H1 (cell line): Measurements from ENCODE around the gene NPM1. TPM values are rescaled to one million over a fixed set of nuclear protein-coding genes. Genes with fewer than 3 reads are reported as not detected.

Experiments used
- CTCF ChIA-PET: fragments of 300-600 bp; sonication (Branson Sonifier 250); formaldehyde crosslinking; loops from one replicate; lab custom pipeline; 2021; ENCODE audit not compliant: partially characterized antibody; lab: Charles Lee
- POLR2A ChIA-PET: fragments of 300-600 bp; sonication (Branson Sonifier 250); formaldehyde crosslinking; loops from one replicate; lab custom pipeline; 2021; ENCODE audit warnings: inconsistent platforms; ENCODE audit not compliant: partially characterized antibody; lab: Charles Lee
- DNase-seq, 2 experiments: peaks; one replicate each; pipeline versions ENCODE4 v3.0.0 to v3.0.0-alpha.2; 2010 to 2022; ENCODE audit warnings: low spot score in 2 of 2, low read depth in 1 of 2, mixed read lengths in 1 of 2
- FAIRE-seq: peaks from 2 replicates; lab custom pipeline; 2011; peaks lifted over from hg19 to GRCh38; lab: Jason Lieb, UNC
- H2AFZ ChIP-seq: 2 replicates; pipeline ENCODE4 v1.8.1; 2012; ENCODE audit warnings: low read length, inconsistent platforms
- H2AK5ac ChIP-seq: 2 replicates; pipeline ENCODE4 v1.6.1; 2013; ENCODE audit warnings: low read depth, low read length
- H2BK120ac ChIP-seq: replicated peaks from 2 replicates; pipeline ENCODE3; 2013; ENCODE audit warnings: low read depth, low read length, inconsistent platforms
- H2BK12ac ChIP-seq: 2 replicates; pipeline ENCODE4 v1.6.1; 2013; ENCODE audit warnings: low read depth, low read length
- H2BK15ac ChIP-seq: 2 replicates; pipeline ENCODE4 v1.6.1; 2013; ENCODE audit warnings: low read length
- H2BK20ac ChIP-seq: 2 replicates; pipeline ENCODE4 v1.6.1; 2013; ENCODE audit warnings: low read length
- H2BK5ac ChIP-seq: 2 replicates; pipeline ENCODE4 v1.6.1; 2013; ENCODE audit warnings: low read depth, low read length
- H3K14ac ChIP-seq: 2 replicates; pipeline ENCODE4 v1.6.1; 2013; ENCODE audit warnings: inconsistent platforms; ENCODE audit not compliant: insufficient read length
- H3K18ac ChIP-seq: 2 replicates; pipeline ENCODE4 v1.6.1; 2013; ENCODE audit warnings: low read length; ENCODE audit errors: extremely low read depth
- H3K23ac ChIP-seq: 2 replicates; pipeline ENCODE4 v1.6.1; 2013; ENCODE audit warnings: inconsistent platforms; ENCODE audit not compliant: insufficient read length
- H3K23me2 ChIP-seq: 2 replicates; pipeline ENCODE4 v1.6.1; 2013; ENCODE audit warnings: low read depth, low read length
- H3K27ac ChIP-seq: 2 replicates; pipeline ENCODE4 v1.6.1; 2011; ENCODE audit warnings: low read depth, low read length, inconsistent platforms
- H3K27me3 ChIP-seq, 4 experiments: replicated peaks in 1 of 4; 1 replicate in 1 of 4; 2 replicates in 3 of 4; pipeline versions ENCODE4 v1.6.1 to v1.8.1; 2011 to 2013; ENCODE audit warnings: low read length in 3 of 4, mild to moderate bottlenecking in 3 of 4, inconsistent platforms in 2 of 4, mixed read lengths in 2 of 4, moderate library complexity in 1 of 4; ENCODE audit not compliant: control insufficient read depth in 3 of 4, insufficient read depth in 3 of 4; ENCODE audit errors: extremely low read depth in 1 of 4
- H3K36me3 ChIP-seq, 4 experiments: 2 replicates each; pipeline versions ENCODE4 v1.6.1 to v1.8.1; 2011 to 2013; ENCODE audit warnings: mild to moderate bottlenecking in 4 of 4, low read length in 3 of 4, moderate library complexity in 2 of 4, control low read depth in 1 of 4, inconsistent platforms in 1 of 4; ENCODE audit not compliant: insufficient read depth in 4 of 4, control insufficient read depth in 2 of 4
- H3K4ac ChIP-seq: replicated peaks from 2 replicates; pipeline ENCODE3; 2013; ENCODE audit warnings: low read length, low read depth, mixed read lengths, inconsistent platforms; ENCODE audit not compliant: insufficient read length
- H3K4me1 ChIP-seq, 4 experiments: replicated peaks in 1 of 4; 1 replicate in 1 of 4; 2 replicates in 3 of 4; pipeline versions ENCODE4 v1.6.1 to v1.8.1; 2011 to 2013; ENCODE audit warnings: low read length in 3 of 4, inconsistent platforms in 2 of 4, mixed read lengths in 1 of 4; ENCODE audit not compliant: insufficient read depth in 4 of 4, control insufficient read depth in 3 of 4
- H3K4me2 ChIP-seq, 2 experiments: 2 replicates each; pipeline versions ENCODE4 v1.6.1 to v1.8.1; 2011 to 2013; ENCODE audit warnings: low read depth in 2 of 2, low read length in 2 of 2, control low read depth in 1 of 2, inconsistent platforms in 1 of 2, mild to moderate bottlenecking in 1 of 2; ENCODE audit not compliant: insufficient read depth in 1 of 2
- H3K4me3 ChIP-seq, 4 experiments: fragments of 200-600, 300-600 bp in 1 of 4; sonication (generic), shearing (Covaris generic), sonication (Bioruptor Twin) in 1 of 4; 2 replicates each; pipeline versions ENCODE4 v1.5.1 to v1.8.1; 2011 to 2016; ENCODE audit warnings: low read length in 4 of 4, low read depth in 3 of 4, control low read depth in 2 of 4, inconsistent platforms in 2 of 4, mild to moderate bottlenecking in 2 of 4, mixed read lengths in 1 of 4, moderate library complexity in 1 of 4; ENCODE audit not compliant: insufficient read depth in 2 of 4; ENCODE audit errors: extremely low read depth in 1 of 4
- H3K56ac ChIP-seq: replicated peaks from 2 replicates; pipeline ENCODE3; 2013; ENCODE audit warnings: low read depth, mild to moderate bottlenecking, mixed read lengths, low read length, inconsistent platforms; ENCODE audit not compliant: insufficient read length
- H3K79me1 ChIP-seq: 2 replicates; pipeline ENCODE4 v1.6.1; 2013; ENCODE audit warnings: low read depth, low read length, control low read depth
- H3K79me2 ChIP-seq, 2 experiments: 2 replicates each; pipeline versions ENCODE4 v1.6.1 to v1.8.1; 2012 to 2013; ENCODE audit warnings: low read length in 2 of 2, mild to moderate bottlenecking in 2 of 2, inconsistent platforms in 1 of 2; ENCODE audit not compliant: insufficient read depth in 2 of 2, control insufficient read depth in 1 of 2
- H3K9ac ChIP-seq, 4 experiments: replicated peaks in 1 of 4; 1 replicate in 1 of 4; 2 replicates in 3 of 4; pipeline versions ENCODE4 v1.6.1 to v1.8.1; 2011 to 2013; ENCODE audit warnings: low read depth in 3 of 4, low read length in 3 of 4, control low read depth in 2 of 4, mild to moderate bottlenecking in 2 of 4, moderate library complexity in 2 of 4, inconsistent platforms in 1 of 4; ENCODE audit errors: extremely low read depth in 1 of 4
- H3K9me3 ChIP-seq, 2 experiments: 2 replicates each; pipeline versions ENCODE4 v1.6.1 to v1.8.1; 2012 to 2013; ENCODE audit warnings: mild to moderate bottlenecking in 2 of 2, moderate library complexity in 2 of 2, control low read depth in 1 of 2, inconsistent platforms in 1 of 2, low read depth in 1 of 2, low read length in 1 of 2, mixed read lengths in 1 of 2; ENCODE audit not compliant: insufficient read depth in 2 of 2
- H4K20me1 ChIP-seq, 2 experiments: replicated peaks in 1 of 2; 2 replicates each; pipeline versions ENCODE3 to v1.8.1; 2011 to 2013; ENCODE audit warnings: inconsistent platforms in 2 of 2, low read length in 2 of 2, mild to moderate bottlenecking in 1 of 2; ENCODE audit not compliant: insufficient read depth in 2 of 2, control insufficient read depth in 1 of 2
- H4K5ac ChIP-seq: 2 replicates; pipeline ENCODE4 v1.6.1; 2013; ENCODE audit warnings: low read length, low read depth, mixed read lengths, inconsistent platforms; ENCODE audit not compliant: insufficient read length
- H4K8ac ChIP-seq: 2 replicates; pipeline ENCODE4 v1.8.0; 2013; ENCODE audit warnings: mild to moderate bottlenecking, moderate library complexity, low read length, inconsistent platforms; ENCODE audit not compliant: insufficient read depth; ENCODE audit errors: extremely low read depth
- H4K91ac ChIP-seq: replicated peaks from 2 replicates; pipeline ENCODE3; 2013; ENCODE audit warnings: low read length, mixed read lengths, inconsistent platforms; ENCODE audit not compliant: insufficient read length
- JUN ChIP-seq: IDR thresholded peaks from 2 replicates; pipeline ENCODE4 v1.6.1; 2011; ENCODE audit warnings: low read depth, mild to moderate bottlenecking, improper control_type of control experiment, low read length
- JUND ChIP-seq: IDR thresholded peaks from 2 replicates; pipeline ENCODE4 v1.6.1; 2011; ENCODE audit warnings: mild to moderate bottlenecking, improper control_type of control experiment, low read length
- KDM4A ChIP-seq: IDR thresholded peaks from one replicate; pipeline ENCODE4 v1.7.1; 2012; ENCODE audit warnings: low read depth, mild to moderate bottlenecking, moderate library complexity, low read length, inconsistent platforms; ENCODE audit not compliant: severe bottlenecking
- NANOG ChIP-seq: IDR thresholded peaks from 2 replicates; pipeline ENCODE4 v1.6.1; 2011; ENCODE audit warnings: low read length, low read depth, mild to moderate bottlenecking, inconsistent platforms; ENCODE audit not compliant: insufficient read depth, poor library complexity, severe bottlenecking
- POU5F1 ChIP-seq: IDR thresholded peaks from 2 replicates; pipeline ENCODE4 v1.6.1; 2011; ENCODE audit warnings: low read depth, mild to moderate bottlenecking, low read length, moderate library complexity
- SUZ12 ChIP-seq: fragments of 200-600 bp; sonication (generic); IDR thresholded peaks from 2 replicates; pipeline ENCODE4 v1.6.1; 2012; ENCODE audit warnings: mild to moderate bottlenecking, inconsistent platforms, low read length, moderate library complexity, mixed read lengths
- TEAD4 ChIP-seq: IDR thresholded peaks from 2 replicates; pipeline ENCODE4 v1.6.1; 2012; ENCODE audit warnings: low read depth, low read length, inconsistent platforms, mixed read lengths
- USF2 ChIP-seq: IDR thresholded peaks from 2 replicates; pipeline ENCODE4 v1.6.1; 2011; ENCODE audit warnings: low read length, improper control_type of control experiment
- WGBS, 2 experiments: shearing (Covaris generic) in 1 of 2; methylation state at CpG; one replicate each; pipeline versions ENCODE4 v1.1.6 to v1.1.7; 2013 to 2015; ENCODE audit warnings: low lambda C conversion rate in 2 of 2, mixed read lengths in 2 of 2, inconsistent platforms in 1 of 2, low coverage in 1 of 2, missing lambda C conversion rate in 1 of 2; ENCODE audit not compliant: insufficient replicate concordance in 2 of 2, insufficient coverage in 1 of 2, insufficient read length in 1 of 2; ENCODE audit errors: extremely low coverage in 1 of 2, missing lambda C conversion rate in 1 of 2; 5-methylcytosine and 5-hydroxymethylcytosine counted together
- polyA plus RNA-seq, 7 experiments: library from polyadenylated mRNA; depleted of rRNA in 3 of 7; stranded (reverse) in 5 of 7; unstranded in 2 of 7; fragments of >200 nt in 5 of 7; fragments of 200-250 nt in 2 of 7; gene quantifications; 1 replicate in 5 of 7; 2 replicates in 1 of 7; 4 replicates in 1 of 7; pipeline versions ENCODE4 v1.2.1 to v1.2.3, GENCODE V29; 2011 to 2013; ENCODE audit warnings: missing spikeins in 2 of 7, mixed read lengths in 2 of 7
- total RNA-seq: library from RNA; stranded (reverse); fragmentation: NEBNext Ultra II Directional; extraction: Animal tissue kit (Norgen Biotek cat#: 25700); gene quantifications from 2 replicates; pipeline ENCODE4 v1.2.1, GENCODE V29; 2021

Gene NPM1
- total and polyA plus RNA-seq, 2 of the 8 experiments (the other 6 are each of a cell fraction or from before 2014, with no cell fraction given) = 2,182 to 4,042 TPM

GRCh38 chr5:171453988-171454387 lies 66.3 kb downstream of the NPM1 start:
- Histone ChIP-seq H3K4ac (no peak overlapping the region), H2BK15ac (no peak overlapping the region), H2BK120ac (no peak overlapping the region), H3K14ac (no peak overlapping the region), H2BK5ac (no peak overlapping the region), H3K4me3 (no peak overlapping the region), H3K4me1 (peaks cover 5 to 17% (median 12%) of the 10 kb centered on the region in 4 experiments; a peak in 6 of 7 replicates), H3K56ac (no peak overlapping the region), H3K4me2 (no peak overlapping the region), H4K20me1 (no peaks in the 10 kb centered on the region), H3K9ac (no peak overlapping the region), H3K23ac (no peak overlapping the region), H2BK12ac (no peak overlapping the region), H4K8ac (no peak overlapping the region), H3K79me1 (no peaks in the 10 kb centered on the region), H3K27me3 (peaks cover 0 to 5% (median 3%) of the 10 kb centered on the region in 4 experiments; a peak in 4 of 7 replicates), H4K5ac (no peak overlapping the region), H3K27ac (no peak overlapping the region), H3K18ac (no peak overlapping the region), H4K91ac (no peak overlapping the region), H3K23me2 (peaks cover 2% of the 10 kb centered on the region; the same call in 1 of the 2 replicates), H2BK20ac (no peak overlapping the region), H3K36me3 (no peaks in the 10 kb centered on the region), H2AK5ac (no peak overlapping the region), H3K9me3 (no peaks in the 10 kb centered on the region; a peak in 1 of 4 replicates), H2AFZ (no peak overlapping the region), H3K79me2 (no peaks in the 10 kb centered on the region)
- FAIRE-seq = no peak
- no peak for TF ChIP-seq JUN
- no peak for TF ChIP-seq NANOG
- no peak for TF ChIP-seq TEAD4
- TF ChIP-seq KDM4A = no peak
- TF ChIP-seq POU5F1 = no peak
- TF ChIP-seq JUND = no peak
- TF ChIP-seq USF2 = no peak
- TF ChIP-seq SUZ12 = no peak
- CTCF ChIA-PET = interaction anchor here (0.8 to 2.9 kb wide), 18 partner anchors 8 to 392 kb away, joined by 3 to 17 read pairs (median 4); partner anchors contain the start of gene FGF18
- no peak for DNase-seq
- 72% methylated on average over 2 of the region's 2 CpGs; no CpG with 5 or more reads in 1 of the 2 experiments for WGBS, 2 experiments
- POLR2A ChIA-PET = no interaction called here
